Activated B cell treated with CpG ODN at 0.5 μM for 24 hours (primary cell): Measurements from ENCODE around the gene PRND. TPM values are rescaled to one million over a fixed set of nuclear protein-coding genes. Genes with fewer than 3 reads are reported as not detected.
A peak's percentile ranks its signal among the peaks of the same experiment; 100 is the strongest.

Source experiments
- ATAC-seq: fragments of 200-7000 bp; cut with Tn5 transposase; one replicate; pipeline ENCODE4 v1.10.0; 2021; ENCODE audit warnings: low read depth, mild to moderate bottlenecking, moderate library complexity
- CTCF ChIA-PET: fragments of 350-600 bp; sonication (Branson Sonifier 250); formaldehyde crosslinking; loops from one replicate; lab custom pipeline; 2021; ENCODE audit warnings: antibody characterized with exemption; lab: Charles Lee
- POLR2A ChIA-PET: fragments of 350-600 bp; sonication (Branson Sonifier 250); formaldehyde crosslinking; loops from one replicate; lab custom pipeline; 2021; ENCODE audit warnings: antibody characterized with exemption; lab: Charles Lee
- DNase-seq: peaks from one replicate; pipeline ENCODE4 v3.0.0; 2022
- H3K27ac Mint-ChIP-seq: one replicate; pipeline ENCODE4 v1.8.0; 2020; ENCODE audit warnings: mixed read lengths
- H3K27me3 Mint-ChIP-seq: one replicate; pipeline ENCODE4 v1.8.0; 2021; ENCODE audit warnings: mixed read lengths
- H3K36me3 Mint-ChIP-seq: one replicate; pipeline ENCODE4 v1.8.0; 2021; ENCODE audit warnings: low read depth, mixed read lengths
- H3K4me1 Mint-ChIP-seq: one replicate; pipeline ENCODE4 v1.8.0; 2021; ENCODE audit warnings: mixed read lengths
- H3K4me3 Mint-ChIP-seq: one replicate; pipeline ENCODE4 v1.8.0; 2020; ENCODE audit warnings: mild to moderate bottlenecking, mixed read lengths
- H3K9me3 Mint-ChIP-seq: one replicate; pipeline ENCODE4 v1.8.0; 2020; ENCODE audit warnings: mixed read lengths
- CTCF ChIP-seq: fragments of 200-600 bp; IDR thresholded peaks from one replicate; pipeline ENCODE4 v1.8.0; 2022; ENCODE audit warnings: antibody characterized with exemption, mild to moderate bottlenecking
- intact Hi-C: fragments of 100-400 bp; cut with micrococcal nuclease; formaldehyde crosslinking; loops from one replicate; pipeline ENCODE4 v1.15.1; 2024
- total RNA-seq: library from RNA; stranded (reverse); gene quantifications from 2 replicates; pipeline ENCODE4 v1.2.3, GENCODE V29; 2022

PRND gene
- total RNA-seq, 1 donor from 2014 or later = not detected

- intact Hi-C loops = no loop called here
- Mint-ChIP-seq H3K27me3 (no peaks in the 10 kb centered on the region), H3K4me3 (peak overlapping the region; percentile 84), H3K36me3 (peaks cover 10% of the 10 kb centered on the region), H3K4me1 (peaks cover 42% of the 10 kb centered on the region), H3K9me3 (no peaks in the 10 kb centered on the region), H3K27ac (peak overlapping the region; percentile 97)
- no peak for DNase-seq
- POLR2A ChIA-PET = no interaction called here
- ATAC-seq = no peak
- TF ChIP-seq CTCF = no peak
- CTCF ChIA-PET = no interaction called here
Observed at GRCh38 chr20:4685923-4686221, 35.8 kb upstream of the PRND start.

- DNase-seq (no peak), ATAC-seq (no peak)
- Mint-ChIP-seq H3K4me1 (peaks cover 50% of the 10 kb centered on the region), H3K27ac (peak overlapping the region; percentile 50), H3K9me3 (no peaks in the 10 kb centered on the region), H3K27me3 (no peaks in the 10 kb centered on the region), H3K4me3 (no peak overlapping the region), H3K36me3 (peaks cover 27% of the 10 kb centered on the region)
- ChIA-PET CTCF (interaction anchor here (0.7 to 1.1 kb wide), 2 partner anchors 37 to 75 kb away, joined by 3 read pairs; no protein-coding TSS in a partner anchor), POLR2A (no interaction called here)
- intact Hi-C loops = no loop called here
- no peak for TF ChIP-seq CTCF
Observed at GRCh38 chr20:4688305-4688704, 33.4 kb upstream of the PRND start.

- POLR2A ChIA-PET = interaction anchor here (0.8 kb wide), 1 partner anchor 29 kb away, joined by 4 read pairs; no protein-coding TSS in a partner anchor
- H3K4me1 Mint-ChIP-seq = peaks cover 46% of the 10 kb centered on the region
- no peak for DNase-seq
- H3K9me3 Mint-ChIP-seq = no peaks in the 10 kb centered on the region
- TF ChIP-seq CTCF = no peak
- intact Hi-C loops = no loop called here
- CTCF ChIA-PET = interaction anchor here (1.1 kb wide), 1 partner anchor 76 kb away, joined by 3 read pairs; no protein-coding TSS in a partner anchor
- no peak overlapping the region for H3K4me3 Mint-ChIP-seq
- peaks cover 31% of the 10 kb centered on the region for H3K36me3 Mint-ChIP-seq
- no peak for ATAC-seq
- no peak overlapping the region for H3K27ac Mint-ChIP-seq
- no peaks in the 10 kb centered on the region for H3K27me3 Mint-ChIP-seq
Observed at GRCh38 chr20:4689220-4689619, 32.5 kb upstream of the PRND start.

- ATAC-seq (no peak), DNase-seq (no peak)
- Mint-ChIP-seq H3K27ac (no peak overlapping the region), H3K27me3 (no peaks in the 10 kb centered on the region), H3K36me3 (peaks cover 48% of the 10 kb centered on the region), H3K4me1 (peaks cover 37% of the 10 kb centered on the region), H3K4me3 (no peak overlapping the region), H3K9me3 (no peaks in the 10 kb centered on the region)
- intact Hi-C loops = no loop called here
- POLR2A ChIA-PET = interaction anchor here (0.5 kb wide), 1 partner anchor 346 kb away, joined by 5 read pairs; no protein-coding TSS in a partner anchor
- CTCF ChIA-PET = no interaction called here
- no peak for TF ChIP-seq CTCF
Observed at GRCh38 chr20:4691753-4692152, 30.0 kb upstream of the PRND start.

- Mint-ChIP-seq H3K36me3 (peaks cover 58% of the 10 kb centered on the region), H3K27me3 (no peaks in the 10 kb centered on the region), H3K9me3 (no peaks in the 10 kb centered on the region), H3K4me1 (peaks cover 33% of the 10 kb centered on the region), H3K27ac (no peak overlapping the region), H3K4me3 (no peak overlapping the region)
- POLR2A ChIA-PET = no interaction called here
- TF ChIP-seq CTCF = no peak
- intact Hi-C loops = no loop called here
- DNase-seq = no peak
- no peak for ATAC-seq
- CTCF ChIA-PET = interaction anchor here (1.0 kb wide), 1 partner anchor 12 kb away, joined by 3 read pairs; no protein-coding TSS in a partner anchor
Observed at GRCh38 chr20:4694076-4694475, 27.6 kb upstream of the PRND start.
